Limb (tissue), 2 donors: ENCODE results near the gene ZNF618.

Experiments used
- DNase-seq, 2 donors: peaks; one replicate each; pipeline ENCODE4 v3.0.0-alpha.2; 2016; ENCODE audit errors: extremely low spot score in 2 of 2

Gene ZNF618

GRCh38 chr9:113934167-113934828, 58.2 kb downstream of the ZNF618 start:
- DNase-seq = no peak

- DNase-seq = no peak
Observed at GRCh38 chr9:113934829-113935676, 58.9 kb downstream of the ZNF618 start.

- DNase-seq = no peak
Observed at GRCh38 chr9:113935677-113936380, 59.7 kb downstream of the ZNF618 start.

- no peak for DNase-seq
Observed at GRCh38 chr9:113940077-113940476, 64.0 kb downstream of the ZNF618 start.

- DNase-seq = no peak
Observed at GRCh38 chr9:113941056-113941455, 64.9 kb downstream of the ZNF618 start.

GRCh38 chr9:113941526-113941925, 65.4 kb downstream of the ZNF618 start:
- no peak for DNase-seq

- no peak for DNase-seq
Observed at GRCh38 chr9:113943112-113944009, 67.3 kb downstream of the ZNF618 start.

GRCh38 chr9:113945784-113946183, 69.7 kb downstream of the ZNF618 start:
- no peak for DNase-seq

GRCh38 chr9:113946496-113947115, 70.5 kb downstream of the ZNF618 start:
- DNase-seq = no peak

GRCh38 chr9:113947941-113948340, 71.8 kb downstream of the ZNF618 start:
- DNase-seq = no peak

GRCh38 chr9:113948891-113949570, 72.9 kb downstream of the ZNF618 start:
- no peak for DNase-seq

GRCh38 chr9:113949571-113950078, 73.5 kb downstream of the ZNF618 start:
- DNase-seq = no peak

- no peak for DNase-seq
Observed at GRCh38 chr9:113950195-113951031, 74.3 kb downstream of the ZNF618 start.

GRCh38 chr9:113951032-113951372, 74.9 kb downstream of the ZNF618 start:
- no peak for DNase-seq

GRCh38 chr9:113952676-113953075, 76.6 kb downstream of the ZNF618 start:
- no peak for DNase-seq

- no peak for DNase-seq
Observed at GRCh38 chr9:113953531-113953930, 77.4 kb downstream of the ZNF618 start.

GRCh38 chr9:113954591-113954990, 78.5 kb downstream of the ZNF618 start:
- DNase-seq = no peak

- DNase-seq = peak in 1 of 2 donors; percentile 30
Observed at GRCh38 chr9:113955076-113955752, 79.1 kb downstream of the ZNF618 start.

GRCh38 chr9:113956901-113957300, 80.8 kb downstream of the ZNF618 start:
- DNase-seq = peak in 1 of 2 donors; percentile 11
